Activated naive CD8-positive, alpha-beta T cell treated with anti-CD3 and anti-CD28 coated beads, Interleukin-2, amount 50 U/mL, for 24 hours (primary cell): ENCODE measurements around the gene FARSA.
"Not testable (repeated sequence)": the region's sequence is repeated elsewhere in the genome, so short reads cannot be mapped to it uniquely, and the experiment has no call there.

Source experiments
- ATAC-seq: fragments of 150-1000 bp; cut with Tn5 transposase; one replicate; pipeline ENCODE4 v1.10.0; 2021
- DNase-seq: peaks from one replicate; pipeline ENCODE4 v3.0.0; 2021
- H3K27ac Mint-ChIP-seq: one replicate; pipeline ENCODE4 v1.8.0; 2021; ENCODE audit warnings: mild to moderate bottlenecking, mixed read lengths
- H3K27me3 Mint-ChIP-seq: one replicate; pipeline ENCODE4 v1.8.0; 2021; ENCODE audit warnings: mixed read lengths
- H3K36me3 Mint-ChIP-seq: one replicate; pipeline ENCODE4 v1.8.0; 2021; ENCODE audit warnings: low read depth, mixed read lengths
- H3K4me1 Mint-ChIP-seq: one replicate; pipeline ENCODE4 v1.8.0; 2021; ENCODE audit warnings: mixed read lengths
- H3K4me3 Mint-ChIP-seq: one replicate; pipeline ENCODE4 v1.8.0; 2021; ENCODE audit warnings: mild to moderate bottlenecking, moderate library complexity, mixed read lengths
- H3K9me3 Mint-ChIP-seq: one replicate; pipeline ENCODE4 v1.8.0; 2021; ENCODE audit warnings: mixed read lengths

Gene FARSA

GRCh38 chr19:12936582-12936981 lies 3.1 kb upstream of the FARSA start:
- no peak overlapping the region for H3K4me3 Mint-ChIP-seq

DNA sequence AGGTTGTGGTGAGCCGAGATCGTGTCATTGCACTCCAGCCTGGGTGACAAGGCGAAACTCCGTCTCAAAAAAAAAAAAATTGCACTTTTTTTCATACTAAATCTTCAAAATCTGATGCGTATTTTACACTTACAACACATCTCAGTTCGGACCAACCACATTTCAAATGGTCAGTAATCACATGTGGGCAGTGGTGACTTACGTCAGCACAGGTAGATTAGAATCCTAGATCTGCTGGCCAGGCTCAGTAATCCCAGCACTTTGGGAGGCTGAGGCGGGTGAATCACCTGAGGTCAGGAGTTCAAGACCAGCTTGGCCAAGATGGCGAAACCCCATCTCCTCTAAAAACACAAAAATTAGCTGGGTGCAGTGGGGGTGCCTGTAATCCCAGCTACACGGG lies 1.6 kb upstream of the FARSA start:
- no peak for ATAC-seq
- H3K36me3 Mint-ChIP-seq: peaks cover 39% of the 10 kb centered on the region
- DNase-seq: no peak

More at GRCh38 chr19:12936582-12936981, 3.1 kb upstream of the FARSA start:
- Mint-ChIP-seq H3K27me3 (no peaks in the 10 kb centered on the region), H3K9me3 (no peaks in the 10 kb centered on the region), H3K27ac (no peak overlapping the region), H3K4me1 (peaks cover 65% of the 10 kb centered on the region), H3K36me3 (peaks cover 47% of the 10 kb centered on the region)
- DNase-seq: no peak
- no peak for ATAC-seq

GRCh38 chr19:12932392-12933286 lies 872 bp downstream of the FARSA start:
- Mint-ChIP-seq H3K9me3 (no peaks in the 10 kb centered on the region), H3K4me3 (peak overlapping the region; percentile 100), H3K36me3 (peaks cover 34% of the 10 kb centered on the region), H3K27ac (peak overlapping the region; percentile 95), H3K4me1 (peaks cover 34% of the 10 kb centered on the region), H3K27me3 (no peaks in the 10 kb centered on the region)
- DNase-seq (no peak), ATAC-seq (no peak)

More for the DNA sequence above, 1.6 kb upstream of the FARSA start:
- no peak overlapping the region for H3K27ac Mint-ChIP-seq
- H3K4me3 Mint-ChIP-seq: no peak overlapping the region
- H3K27me3 Mint-ChIP-seq: no peaks in the 10 kb centered on the region
- H3K9me3 Mint-ChIP-seq: no peaks in the 10 kb centered on the region
- H3K4me1 Mint-ChIP-seq: peaks cover 53% of the 10 kb centered on the region

DNA sequence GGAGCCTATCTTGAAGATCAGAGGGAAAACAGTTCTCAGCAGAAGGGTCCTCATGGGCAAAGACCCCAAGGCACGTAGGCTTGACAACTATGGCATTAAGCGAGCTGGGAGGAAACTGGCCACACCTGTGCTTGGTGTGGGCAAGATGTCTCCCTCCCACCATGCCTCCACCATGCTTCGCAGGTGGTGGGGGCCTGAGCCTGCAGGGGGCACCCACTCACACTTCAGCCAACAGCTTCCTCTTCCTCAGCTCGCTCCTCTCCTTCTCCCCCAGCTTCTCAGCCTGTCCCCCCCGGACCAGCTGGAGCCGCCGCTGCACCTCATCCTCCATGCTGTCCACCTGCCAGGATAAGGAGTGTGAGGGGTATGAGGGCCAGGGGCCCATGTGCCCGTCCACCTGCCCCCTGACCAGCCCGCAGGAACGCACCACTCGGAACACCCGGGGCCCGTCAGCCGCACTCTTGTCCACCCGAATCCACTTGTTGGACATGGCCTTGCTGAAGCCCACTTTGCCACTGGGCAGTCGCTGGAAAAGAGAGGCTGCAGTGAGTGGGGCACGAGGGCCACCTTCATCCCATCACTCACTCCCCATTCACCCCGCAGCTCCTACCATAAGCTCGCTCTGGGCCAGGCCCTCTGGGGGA lies 3.4 kb downstream of the FARSA start:
- H3K4me1 Mint-ChIP-seq: peaks cover 23% of the 10 kb centered on the region
- DNase-seq (no peak), ATAC-seq (no peak)
- H3K27me3 Mint-ChIP-seq: no peaks in the 10 kb centered on the region
- no peaks in the 10 kb centered on the region for H3K9me3 Mint-ChIP-seq
- no peak overlapping the region for H3K4me3 Mint-ChIP-seq
- H3K27ac Mint-ChIP-seq: no peak overlapping the region
- peaks cover 48% of the 10 kb centered on the region for H3K36me3 Mint-ChIP-seq

DNA sequence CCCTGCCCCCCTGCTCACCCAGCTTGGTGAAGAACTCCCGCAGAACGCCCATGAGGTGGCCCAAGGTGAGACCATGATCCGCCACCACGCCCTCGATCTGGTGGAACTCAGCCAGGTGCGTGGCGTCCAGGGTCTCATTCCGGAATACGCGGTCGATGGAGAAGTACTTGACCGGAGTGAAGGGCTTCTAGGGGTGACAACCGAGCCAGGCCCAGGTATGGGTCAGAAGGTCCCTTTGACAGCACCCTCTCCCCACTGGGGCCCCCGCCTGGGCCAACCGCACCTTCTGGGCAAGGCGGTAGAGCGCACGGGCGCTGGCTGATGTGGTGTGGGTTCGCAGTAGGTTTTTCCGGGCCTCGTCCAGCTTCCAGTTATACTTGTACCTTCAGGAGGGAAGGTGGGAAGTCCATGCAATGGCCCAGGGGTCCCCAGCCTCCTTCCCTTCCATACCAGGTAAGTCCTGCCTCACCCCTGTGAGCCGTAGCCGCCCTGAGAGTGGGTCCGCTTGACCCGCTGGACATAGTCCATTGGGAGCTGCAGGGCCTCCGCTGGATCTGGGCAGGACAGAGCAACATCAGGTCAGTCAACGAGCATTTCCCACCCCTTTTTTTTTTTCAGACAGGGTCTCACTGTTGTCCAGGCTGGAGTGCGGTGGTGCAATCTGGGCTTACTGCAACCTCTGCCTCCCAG lies 8.7 kb downstream of the FARSA start:
- no peak overlapping the region for H3K27ac Mint-ChIP-seq
- H3K36me3 Mint-ChIP-seq: peaks cover 51% of the 10 kb centered on the region
- H3K9me3 Mint-ChIP-seq: no peaks in the 10 kb centered on the region
- peaks cover 2% of the 10 kb centered on the region for H3K4me1 Mint-ChIP-seq
- no peak overlapping the region for H3K4me3 Mint-ChIP-seq
- H3K27me3 Mint-ChIP-seq: no peaks in the 10 kb centered on the region
- ATAC-seq (no peak), DNase-seq (no peak)

DNA sequence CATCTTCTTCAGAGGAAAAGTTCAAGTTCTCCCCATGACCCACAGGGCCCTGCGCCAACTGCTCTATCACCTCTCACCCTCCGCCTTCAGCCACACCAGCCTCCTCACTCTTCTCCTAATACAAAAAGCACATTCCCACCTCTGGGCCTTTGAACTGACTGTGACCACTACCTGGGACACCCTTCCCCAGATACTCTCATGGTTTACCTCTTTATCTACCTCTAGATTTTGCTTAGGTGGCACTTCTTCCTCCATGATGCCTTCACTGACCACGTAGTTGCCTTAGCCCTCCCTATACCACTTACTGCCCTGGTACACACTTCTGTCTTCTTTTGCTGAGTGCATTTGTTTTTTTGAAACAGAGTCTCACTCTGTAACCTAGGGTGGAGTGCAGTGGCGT lies 10.6 kb downstream of the FARSA start:
- no peak overlapping the region for H3K27ac Mint-ChIP-seq
- no peak for ATAC-seq
- peaks cover 44% of the 10 kb centered on the region for H3K36me3 Mint-ChIP-seq
- peaks cover 2% of the 10 kb centered on the region for H3K27me3 Mint-ChIP-seq
- H3K4me3 Mint-ChIP-seq: no peak overlapping the region
- DNase-seq: no peak
- no peaks in the 10 kb centered on the region for H3K9me3 Mint-ChIP-seq
- H3K4me1 Mint-ChIP-seq: peaks cover 15% of the 10 kb centered on the region

DNA sequence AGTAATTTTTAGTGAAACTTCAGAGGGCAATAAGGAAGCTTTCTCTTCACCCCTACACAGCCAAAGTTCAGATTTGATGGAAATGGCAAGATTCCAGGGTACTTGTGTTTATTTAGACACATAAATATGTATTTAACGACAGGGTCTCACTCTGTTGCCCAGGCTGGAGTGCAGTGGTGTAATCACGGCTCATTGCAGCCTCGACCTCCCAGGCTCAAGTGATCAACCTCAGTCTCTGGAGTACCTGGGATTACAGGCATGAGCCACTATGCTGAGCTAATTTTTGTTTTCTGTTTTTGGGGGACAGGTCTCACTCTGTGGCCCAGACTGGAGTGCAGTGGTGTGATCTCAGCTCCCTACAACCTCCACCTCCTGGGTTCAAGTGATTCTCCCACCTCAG lies 12.5 kb downstream of the FARSA start:
- ATAC-seq (no peak), DNase-seq (no peak)
- H3K27me3 Mint-ChIP-seq: peaks cover 2% of the 10 kb centered on the region
- peaks cover 32% of the 10 kb centered on the region for H3K36me3 Mint-ChIP-seq
- H3K4me1 Mint-ChIP-seq: peaks cover 15% of the 10 kb centered on the region
- peak overlapping the region; percentile 31 for H3K27ac Mint-ChIP-seq
- H3K4me3 Mint-ChIP-seq: no peak overlapping the region
- no peaks in the 10 kb centered on the region for H3K9me3 Mint-ChIP-seq

DNA sequence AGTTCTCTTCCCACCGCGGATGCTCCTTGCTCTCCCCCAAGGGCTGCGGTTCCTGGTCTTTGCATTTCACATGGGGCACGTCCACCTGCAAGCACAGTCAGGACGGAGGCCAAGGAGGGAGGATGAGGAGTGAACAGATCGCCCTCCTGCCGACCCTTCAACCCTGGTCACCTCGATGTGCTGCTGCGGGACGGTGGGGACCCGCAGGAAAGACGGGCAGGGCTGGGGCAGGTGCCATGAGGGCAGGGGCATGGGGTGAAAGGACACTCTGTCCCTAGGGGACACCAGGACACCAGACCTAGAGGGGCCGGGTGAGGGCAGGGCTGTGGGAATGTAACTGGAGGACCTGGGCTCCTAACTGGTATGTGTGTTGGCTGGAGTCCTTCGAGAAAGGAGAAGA lies 15.3 kb downstream of the FARSA start:
- Mint-ChIP-seq H3K27me3 (peaks cover 2% of the 10 kb centered on the region), H3K4me3 (peak overlapping the region; percentile 63), H3K9me3 (no peaks in the 10 kb centered on the region), H3K4me1 (peaks cover 33% of the 10 kb centered on the region), H3K36me3 (peaks cover 11% of the 10 kb centered on the region), H3K27ac (peak overlapping the region; percentile 91)
- no peak for ATAC-seq
- DNase-seq: no peak

DNA sequence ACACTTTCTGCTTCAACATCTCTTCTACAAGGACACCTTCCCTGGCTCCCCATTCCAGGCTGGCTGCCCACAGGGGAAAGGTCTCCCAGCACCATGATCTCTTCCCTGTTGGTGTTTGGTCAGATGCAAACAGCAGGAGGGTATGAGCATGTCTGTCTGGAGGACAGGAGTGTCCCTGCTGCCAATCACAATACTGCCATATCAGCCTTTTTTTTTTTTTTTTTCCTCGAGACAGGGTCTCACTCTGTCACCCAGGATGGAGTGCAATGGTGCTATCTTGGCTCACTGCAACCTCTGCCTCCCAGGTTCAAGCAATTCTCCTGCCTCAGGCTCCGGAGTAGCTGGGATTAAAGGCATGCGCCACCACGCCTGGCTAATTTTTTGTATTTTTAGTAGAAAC lies 17.7 kb downstream of the FARSA start:
- H3K9me3 Mint-ChIP-seq, H3K36me3 Mint-ChIP-seq, H3K4me3 Mint-ChIP-seq, H3K27me3 Mint-ChIP-seq, DNase-seq, H3K27ac Mint-ChIP-seq, ATAC-seq: not testable (repeated sequence)
- H3K4me1 Mint-ChIP-seq: peaks cover 36% of the 10 kb centered on the region

- H3K27ac Mint-ChIP-seq: peak overlapping the region; percentile 83
- H3K4me3 Mint-ChIP-seq: peak overlapping the region; percentile 29
- ATAC-seq (peak; percentile 63), DNase-seq (peak; percentile 48)
- H3K4me1 Mint-ChIP-seq: peaks cover 29% of the 10 kb centered on the region
- H3K9me3 Mint-ChIP-seq: no peaks in the 10 kb centered on the region
- peaks cover under 1% of the 10 kb centered on the region for H3K27me3 Mint-ChIP-seq
- H3K36me3 Mint-ChIP-seq: peaks cover under 1% of the 10 kb centered on the region
These were observed 19.4 kb downstream of the FARSA start for GRCh38 chr19:12913851-12914690.

GRCh38 chr19:12913011-12913561 lies 20.4 kb downstream of the FARSA start:
- DNase-seq (no peak), ATAC-seq (no peak)
- Mint-ChIP-seq H3K9me3 (no peaks in the 10 kb centered on the region), H3K27ac (no peak overlapping the region), H3K4me1 (peaks cover 21% of the 10 kb centered on the region), H3K27me3 (no peaks in the 10 kb centered on the region), H3K4me3 (no peak overlapping the region), H3K36me3 (no peaks in the 10 kb centered on the region)

DNA sequence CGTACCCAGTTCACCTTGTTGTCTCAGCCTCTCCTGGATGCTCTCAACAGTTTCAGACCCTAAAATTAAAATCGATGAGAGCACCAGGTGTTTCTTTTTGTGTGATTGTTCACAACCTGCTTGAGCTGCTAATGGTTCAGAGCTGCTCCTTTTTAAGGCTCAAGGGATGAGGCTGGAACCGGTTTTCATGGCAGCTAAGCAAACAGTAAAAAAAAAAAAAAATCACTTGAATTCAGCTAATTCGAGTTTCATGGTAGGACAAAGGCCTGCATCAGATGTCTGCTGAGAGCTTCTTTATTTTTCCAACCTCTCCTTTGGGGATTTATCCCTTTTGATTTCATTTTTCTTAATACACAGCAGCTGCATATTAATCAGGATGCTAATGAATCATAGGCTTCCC lies 20.9 kb downstream of the FARSA start:
- Mint-ChIP-seq H3K27me3 (no peaks in the 10 kb centered on the region), H3K36me3 (no peaks in the 10 kb centered on the region), H3K4me3 (no peak overlapping the region), H3K27ac (no peak overlapping the region), H3K9me3 (no peaks in the 10 kb centered on the region), H3K4me1 (peaks cover 21% of the 10 kb centered on the region)
- DNase-seq (no peak), ATAC-seq (no peak)

GRCh38 chr19:12907166-12907565 lies 26.3 kb downstream of the FARSA start:
- H3K27ac Mint-ChIP-seq: no peak overlapping the region
- no peak overlapping the region for H3K4me3 Mint-ChIP-seq
- DNase-seq (no peak), ATAC-seq (no peak)
- H3K27me3 Mint-ChIP-seq: no peaks in the 10 kb centered on the region
- H3K9me3 Mint-ChIP-seq: no peaks in the 10 kb centered on the region
- no peaks in the 10 kb centered on the region for H3K36me3 Mint-ChIP-seq
- H3K4me1 Mint-ChIP-seq: peaks cover under 1% of the 10 kb centered on the region
